ENCODE results near the gene PHLDB1.

GRCh38 chr11:118605116-118605867 is 2.1 kb upstream of the PHLDB1 start:
- TF ChIP-seq ZNF384 (IDR thresholded peaks at IDR 0.05) (no peak), FOXM1 (IDR thresholded peaks at IDR 0.05; ENCODE audit: borderline replicate concordance) (no peak), BHLHE40 (IDR thresholded peaks at IDR 0.05; ENCODE audit: borderline replicate concordance) (no peak)
